Measurements from ENCODE around the gene HERC4.

DNA sequence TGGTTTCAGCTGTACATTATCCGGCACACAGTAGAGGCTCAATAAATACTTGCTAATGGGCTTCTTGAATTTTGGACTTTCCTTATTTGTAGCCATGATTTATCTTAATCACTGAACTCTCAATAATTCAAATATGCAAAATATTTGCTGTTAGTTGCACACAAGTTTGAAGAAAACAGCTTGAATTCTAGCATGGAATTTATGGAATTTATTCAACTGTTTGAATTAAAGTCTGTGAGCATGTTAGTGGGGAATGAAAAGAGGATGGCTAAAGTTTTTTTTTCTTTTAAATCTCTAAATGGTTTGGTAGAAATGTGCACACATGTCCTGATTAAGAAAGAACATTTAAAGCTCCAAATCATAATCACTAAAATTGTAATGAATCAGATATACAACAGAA, 148.1 kb downstream of the HERC4 start:
- TF ChIP-seq, protein P1, sequence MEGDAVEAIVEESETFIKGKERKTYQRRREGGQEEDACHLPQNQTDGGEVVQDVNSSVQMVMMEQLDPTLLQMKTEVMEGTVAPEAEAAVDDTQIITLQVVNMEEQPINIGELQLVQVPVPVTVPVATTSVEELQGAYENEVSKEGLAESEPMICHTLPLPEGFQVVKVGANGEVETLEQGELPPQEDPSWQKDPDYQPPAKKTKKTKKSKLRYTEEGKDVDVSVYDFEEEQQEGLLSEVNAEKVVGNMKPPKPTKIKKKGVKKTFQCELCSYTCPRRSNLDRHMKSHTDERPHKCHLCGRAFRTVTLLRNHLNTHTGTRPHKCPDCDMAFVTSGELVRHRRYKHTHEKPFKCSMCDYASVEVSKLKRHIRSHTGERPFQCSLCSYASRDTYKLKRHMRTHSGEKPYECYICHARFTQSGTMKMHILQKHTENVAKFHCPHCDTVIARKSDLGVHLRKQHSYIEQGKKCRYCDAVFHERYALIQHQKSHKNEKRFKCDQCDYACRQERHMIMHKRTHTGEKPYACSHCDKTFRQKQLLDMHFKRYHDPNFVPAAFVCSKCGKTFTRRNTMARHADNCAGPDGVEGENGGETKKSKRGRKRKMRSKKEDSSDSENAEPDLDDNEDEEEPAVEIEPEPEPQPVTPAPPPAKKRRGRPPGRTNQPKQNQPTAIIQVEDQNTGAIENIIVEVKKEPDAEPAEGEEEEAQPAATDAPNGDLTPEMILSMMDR (conservative IDR thresholded peaks at IDR 0.05; ENCODE audit: low read depth, low read length) = no peak
- TF ChIP-seq EZH2phosphoT487 (IDR thresholded peaks at IDR 0.05; ENCODE audit: borderline replicate concordance, low read length) = no peak

Measured in PC-3 (cell line).